ENCODE measurements around the gene HTR6. TPM values are rescaled to one million over a fixed set of nuclear protein-coding genes. Genes with fewer than 3 reads are reported as not detected.
A peak's percentile ranks its signal among the peaks of the same experiment; 100 is the strongest.

HTR6 gene
- polyA plus RNA-seq, 1 donor (not counting 4 experiments of a cell fraction or from before 2014, with no cell fraction given): not detected

GRCh38 chr1:19643121-19643520 is 21.6 kb upstream of the HTR6 start:
- Histone ChIP-seq H3K36me3 (ENCODE audit: control insufficient read depth in 2 of 2, extremely low read depth in 1 of 2, insufficient read depth in 2 of 2, low read length in 2 of 2) (no peaks in the 10 kb centered on the region), H3K9me3 (ENCODE audit: control insufficient read depth, low read depth, low read length) (no peaks in the 10 kb centered on the region), H3K4me1 (ENCODE audit: control insufficient read depth, extremely low read depth, insufficient read depth, low read length) (peaks cover 54% of the 10 kb centered on the region), H3K79me2 (ENCODE audit: control insufficient read depth, insufficient read depth, low read length) (peaks cover 36% of the 10 kb centered on the region), H3K4me2 (ENCODE audit: control insufficient read depth, extremely low read depth, insufficient read depth, low read depth, low read length) (peak overlapping the region; percentile 88), H3K27me3 (ENCODE audit: control insufficient read depth, extremely low read depth, insufficient read depth, low read length) (no peaks in the 10 kb centered on the region), H3K9ac (ENCODE audit: control insufficient read depth, extremely low read depth, insufficient read depth, low read length) (peak overlapping the region; percentile 78), H4K20me1 (ENCODE audit: control insufficient read depth, extremely low read depth, insufficient read depth, low read length) (no peaks in the 10 kb centered on the region), H3K27ac (ENCODE audit: control insufficient read depth, insufficient read depth, low read length) (peak overlapping the region; percentile 74), H3K4me3 (ENCODE audit: control insufficient read depth in 2 of 3, extremely low read depth in 1 of 3, insufficient read depth in 2 of 3, low read depth in 1 of 3, low read length in 3 of 3) (peak overlapping the region in 2 of 3 experiments; percentile 8 to 64), H2AFZ (ENCODE audit: control insufficient read depth, low read length) (peak overlapping the region; percentile 73), H3K9me1 (ENCODE audit: control insufficient read depth, extremely low read depth, insufficient read depth, low read length) (peaks cover 4% of the 10 kb centered on the region)
- DNase-seq (ENCODE audit: low read depth, low spot score) (peak; percentile 57), FAIRE-seq (peak; percentile 96)
- dilution Hi-C loops (cut with MboI; ENCODE audit: extremely low pct_ligation_motif_present, low sequenced_read_pairs): loop anchor here (25.0 kb wide), 1 partner anchor 206 kb away; no protein-coding TSS in a partner anchor
- TF ChIP-seq EZH2 (IDR thresholded peaks at IDR 0.05; ENCODE audit: low read length) (no peak), CTCF (optimal IDR thresholded peaks at IDR 0.05 in 1 of 3, IDR thresholded peaks at IDR 0.05 in 1 of 3, conservative IDR thresholded peaks at IDR 0.05 in 1 of 3; ENCODE audit: extremely low read depth in 1 of 3, insufficient read depth in 2 of 3, low read length in 3 of 3) (peak; percentile 46 to 81 (median 51))

GRCh38 chr1:19643602-19644394 is 20.9 kb upstream of the HTR6 start, which contains the start of gene NBL1:
TSS of gene NBL1 (plus strand) at chr1:19644311. CDS start at chr1:19655031, 10,720 bp downstream.
- peak within 1 kb of the TSS; percentile 78 for H3K9ac ChIP-seq (ENCODE audit: control insufficient read depth, extremely low read depth, insufficient read depth, low read length)
- no peaks in the 10 kb centered on the region for H3K36me3 ChIP-seq (ENCODE audit: control insufficient read depth in 2 of 2, extremely low read depth in 1 of 2, insufficient read depth in 2 of 2, low read length in 2 of 2)
- H3K27me3 ChIP-seq (ENCODE audit: control insufficient read depth, extremely low read depth, insufficient read depth, low read length): no peaks in the 10 kb centered on the region
- peaks cover 4% of the 10 kb centered on the region for H3K9me1 ChIP-seq (ENCODE audit: control insufficient read depth, extremely low read depth, insufficient read depth, low read length)
- no peaks in the 10 kb centered on the region for H4K20me1 ChIP-seq (ENCODE audit: control insufficient read depth, extremely low read depth, insufficient read depth, low read length)
- peak within 1 kb of the TSS; percentile 74 for H3K27ac ChIP-seq (ENCODE audit: control insufficient read depth, insufficient read depth, low read length)
- DNase-seq (ENCODE audit: low read depth, low spot score): no peak
- H2AFZ ChIP-seq (ENCODE audit: control insufficient read depth, low read length): peak within 1 kb of the TSS; percentile 73
- peaks cover 61% of the 10 kb centered on the region for H3K4me1 ChIP-seq (ENCODE audit: control insufficient read depth, extremely low read depth, insufficient read depth, low read length)
- peak within 1 kb of the TSS; percentile 71 to 79 (median 75) for H3K4me3 ChIP-seq (ENCODE audit: control insufficient read depth in 2 of 3, extremely low read depth in 1 of 3, insufficient read depth in 2 of 3, low read depth in 1 of 3, low read length in 3 of 3)
- FAIRE-seq: no peak
- no peaks in the 10 kb centered on the region for H3K9me3 ChIP-seq (ENCODE audit: control insufficient read depth, low read depth, low read length)
- H3K4me2 ChIP-seq (ENCODE audit: control insufficient read depth, extremely low read depth, insufficient read depth, low read depth, low read length): peak within 1 kb of the TSS; percentile 88
- TF ChIP-seq CTCF (optimal IDR thresholded peaks at IDR 0.05 in 1 of 3, IDR thresholded peaks at IDR 0.05 in 1 of 3, conservative IDR thresholded peaks at IDR 0.05 in 1 of 3; ENCODE audit: extremely low read depth in 1 of 3, insufficient read depth in 2 of 3, low read length in 3 of 3) (no peak), EZH2 (IDR thresholded peaks at IDR 0.05; ENCODE audit: low read length) (no peak)
- peaks cover 43% of the 10 kb centered on the region for H3K79me2 ChIP-seq (ENCODE audit: control insufficient read depth, insufficient read depth, low read length)
- dilution Hi-C loops (cut with MboI; ENCODE audit: extremely low pct_ligation_motif_present, low sequenced_read_pairs): loop anchor here (25.0 kb wide), 1 partner anchor 206 kb away; no protein-coding TSS in a partner anchor

All from keratinocyte (primary cell).